ELF-1 (cell line): ENCODE data around the gene LRP5.
A peak's percentile ranks its signal among the peaks of the same experiment; 100 is the strongest.

Experiments used
- DNase-seq: peaks from one replicate; pipeline ENCODE4 v3.0.0-alpha.2; 2016; ENCODE audit warnings: low read depth, low spot score

LRP5 gene

DNA sequence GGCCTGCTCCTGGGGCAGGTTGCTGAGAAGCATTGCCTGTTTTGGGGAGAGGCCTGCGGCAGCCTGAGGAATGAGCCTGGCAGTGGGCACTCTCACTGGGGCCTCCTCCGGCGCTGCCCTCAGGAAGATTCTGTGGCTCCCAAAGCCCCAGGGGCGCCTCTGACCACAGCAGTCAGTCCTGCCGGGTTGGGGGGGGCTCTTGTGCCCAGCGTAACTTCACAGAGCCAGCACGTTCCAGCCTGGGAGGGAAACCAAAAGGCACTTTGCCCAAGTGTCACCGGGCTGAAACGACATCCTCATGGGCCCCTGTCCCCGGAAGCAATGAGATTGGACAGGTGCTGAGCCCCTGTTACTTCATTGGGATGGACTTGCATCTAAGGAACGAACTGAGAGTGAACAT lies 4.3 kb upstream of the LRP5 start:
- DNase-seq, result no peak

GRCh38 chr11:68309621-68310185 lies 2.7 kb upstream of the LRP5 start:
- DNase-seq, result no peak

DNA sequence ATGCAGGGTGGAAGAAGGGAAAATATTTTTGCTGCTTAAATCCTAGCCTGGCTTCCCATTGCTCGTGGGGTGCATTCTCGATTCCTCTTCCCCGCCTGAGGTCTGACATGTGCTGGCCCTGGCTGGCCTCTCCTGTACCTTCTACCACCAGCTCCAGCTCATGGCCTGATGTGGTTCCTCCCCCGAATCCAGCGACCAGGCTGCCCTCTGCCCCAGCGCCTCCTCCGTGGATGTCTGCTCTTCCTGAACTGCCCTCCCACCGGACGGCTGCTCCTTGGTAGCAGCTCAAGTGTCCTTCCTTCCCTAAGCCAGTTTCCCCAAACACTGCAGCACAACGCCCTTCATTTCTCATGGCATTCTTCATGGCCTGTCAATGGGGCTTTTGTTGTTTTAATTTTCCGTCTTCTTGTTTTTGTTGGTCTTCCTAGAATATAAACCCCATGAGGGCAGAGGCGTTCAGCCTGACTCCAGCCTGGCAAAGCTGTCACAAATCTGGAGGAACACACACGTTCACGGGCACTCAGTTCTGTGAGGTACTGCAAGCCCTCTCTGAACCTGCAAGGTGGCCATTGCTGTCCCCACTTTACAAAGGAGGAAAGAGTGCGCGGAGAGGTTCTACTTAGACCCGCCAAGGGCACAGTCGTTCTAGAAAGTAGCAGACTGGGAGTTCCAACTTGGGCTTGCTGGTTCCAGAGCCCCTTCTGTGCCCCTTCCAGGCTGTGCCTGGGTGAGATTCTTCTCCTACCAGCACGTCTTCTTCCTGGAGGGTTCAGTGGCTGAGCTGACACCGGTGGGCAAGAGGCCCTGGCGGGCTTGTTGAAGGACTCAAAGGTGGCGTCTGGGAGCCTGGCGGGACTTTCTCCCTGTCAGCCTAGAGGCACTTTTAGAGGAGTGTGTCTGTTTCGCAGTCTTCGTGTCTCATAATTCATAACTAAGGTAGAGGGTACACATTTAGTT lies 953 bp upstream of the LRP5 start:
- no peak for DNase-seq

GRCh38 chr11:68312780-68313573 lies 586 bp downstream of the LRP5 start:
- no peak for DNase-seq

DNA sequence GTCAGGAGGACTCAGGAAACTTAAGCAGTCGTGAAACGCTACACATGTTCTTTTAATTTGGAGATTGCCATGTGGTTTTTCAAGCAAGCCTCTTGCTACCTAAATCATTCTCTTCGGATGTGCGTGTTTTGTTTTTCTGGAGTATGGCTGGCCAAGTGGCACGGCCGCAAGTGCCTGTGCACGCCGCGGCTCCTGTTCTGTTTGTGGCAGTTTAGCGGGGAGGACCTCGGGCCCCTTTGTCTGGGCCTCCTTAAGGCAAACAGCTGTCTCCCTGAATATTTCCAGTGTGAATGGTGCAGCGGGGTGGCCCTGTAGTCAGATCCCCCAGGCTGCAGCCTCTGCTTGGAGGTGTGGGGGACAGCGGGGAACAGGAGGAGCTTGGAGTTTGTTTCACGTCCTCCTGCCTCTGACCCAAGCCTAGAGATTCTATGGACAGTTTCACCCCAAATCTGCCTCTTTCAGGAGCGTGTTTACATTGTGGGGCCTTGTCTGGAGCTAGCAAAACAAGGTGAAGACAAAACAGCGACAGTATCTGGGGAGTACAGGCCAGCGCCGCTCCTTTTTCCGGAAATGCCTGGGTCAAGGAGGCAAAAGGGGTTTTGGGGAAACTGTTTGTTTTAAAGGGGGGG lies 1.3 kb downstream of the LRP5 start:
- peak; percentile 43 for DNase-seq

GRCh38 chr11:68314203-68315170 lies 2.1 kb downstream of the LRP5 start:
- peak; percentile 45 for DNase-seq

- no peak for DNase-seq
Measured at GRCh38 chr11:68315171-68315920, 3.0 kb downstream of the LRP5 start.

DNA sequence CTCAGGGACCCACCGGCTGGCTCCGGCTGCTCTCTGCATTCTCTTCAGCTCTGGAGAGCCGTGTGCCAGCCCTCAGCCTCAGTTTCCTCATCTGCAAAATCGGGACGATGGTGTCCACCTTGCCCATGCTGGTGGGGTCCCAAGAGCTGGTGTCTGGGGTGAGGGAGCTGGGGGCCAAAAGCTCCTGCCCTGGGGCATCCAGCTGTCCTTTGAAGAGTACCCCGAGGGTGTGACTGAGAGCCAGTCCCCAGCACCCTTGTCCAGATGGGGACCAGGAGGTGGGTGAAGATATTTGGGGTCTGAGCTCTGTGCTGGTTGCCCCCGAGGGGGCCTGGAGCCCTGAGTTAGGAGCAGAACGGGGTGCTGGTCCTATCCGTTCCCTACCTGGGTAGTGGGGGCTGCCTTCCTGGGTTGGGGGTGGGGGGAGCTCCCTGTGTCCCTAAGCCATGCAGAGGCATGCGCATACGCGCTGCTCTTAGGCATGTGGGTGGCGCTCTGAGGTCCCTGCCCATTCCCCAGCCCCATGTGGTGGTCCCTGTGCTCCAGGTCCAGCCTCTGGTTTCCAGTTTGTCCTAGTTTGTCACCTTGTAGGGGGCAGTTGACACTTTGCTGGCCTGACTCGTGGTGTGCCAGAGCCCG lies 4.9 kb downstream of the LRP5 start:
- DNase-seq, result no peak

GRCh38 chr11:68321293-68322051 lies 9.1 kb downstream of the LRP5 start:
- no peak for DNase-seq

DNA sequence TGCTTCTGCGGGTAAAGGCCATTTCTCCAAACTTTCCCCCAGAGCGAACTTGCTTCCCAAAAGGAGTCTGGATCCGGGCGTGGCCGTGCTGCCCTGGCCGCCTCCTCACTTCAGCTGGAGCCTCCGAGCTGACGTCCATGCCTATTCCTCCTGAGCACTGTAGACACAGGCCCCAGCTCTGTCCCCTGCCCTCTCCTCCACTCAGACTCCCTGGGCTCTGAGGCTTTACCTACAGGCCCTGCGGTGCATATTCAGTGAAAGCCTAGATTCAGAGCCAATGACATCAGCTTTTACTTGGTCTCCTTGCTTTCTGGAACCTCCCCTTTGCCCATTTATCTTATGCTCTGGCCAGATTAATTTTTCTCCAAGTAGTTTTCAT lies 9.7 kb downstream of the LRP5 start:
- no peak for DNase-seq

GRCh38 chr11:68324241-68324640 lies 11.8 kb downstream of the LRP5 start:
- no peak for DNase-seq

DNA sequence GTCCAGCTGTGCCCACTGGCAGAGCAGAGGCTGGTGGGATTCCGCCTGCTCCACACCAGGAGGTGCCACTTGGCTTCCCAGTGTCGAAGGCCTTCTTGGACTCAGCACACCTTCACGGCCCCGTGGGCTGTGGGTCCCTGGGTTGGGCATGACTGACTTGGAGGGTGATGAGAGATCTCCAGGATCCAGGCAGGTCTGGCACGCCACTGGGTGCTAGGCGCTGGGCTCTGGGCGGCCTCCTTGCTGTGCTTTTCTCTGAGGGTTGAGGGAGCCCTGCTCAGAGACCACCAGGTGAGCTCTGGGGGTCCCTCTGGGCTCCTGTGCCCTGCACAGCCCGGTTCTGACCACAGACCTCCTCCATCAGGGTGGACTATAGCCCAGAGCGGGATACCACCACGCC lies 12.3 kb downstream of the LRP5 start:
- no peak for DNase-seq

GRCh38 chr11:68325183-68325906 lies 13.0 kb downstream of the LRP5 start:
- DNase-seq, result no peak

GRCh38 chr11:68325907-68326220 lies 13.5 kb downstream of the LRP5 start:
- no peak for DNase-seq

- no peak for DNase-seq
Measured at GRCh38 chr11:68326334-68327215, 14.2 kb downstream of the LRP5 start.

- DNase-seq, result no peak
Measured at GRCh38 chr11:68327586-68328370, 15.4 kb downstream of the LRP5 start.
